Measurements from ENCODE around the gene RAC3.

RAC3 gene

DNA sequence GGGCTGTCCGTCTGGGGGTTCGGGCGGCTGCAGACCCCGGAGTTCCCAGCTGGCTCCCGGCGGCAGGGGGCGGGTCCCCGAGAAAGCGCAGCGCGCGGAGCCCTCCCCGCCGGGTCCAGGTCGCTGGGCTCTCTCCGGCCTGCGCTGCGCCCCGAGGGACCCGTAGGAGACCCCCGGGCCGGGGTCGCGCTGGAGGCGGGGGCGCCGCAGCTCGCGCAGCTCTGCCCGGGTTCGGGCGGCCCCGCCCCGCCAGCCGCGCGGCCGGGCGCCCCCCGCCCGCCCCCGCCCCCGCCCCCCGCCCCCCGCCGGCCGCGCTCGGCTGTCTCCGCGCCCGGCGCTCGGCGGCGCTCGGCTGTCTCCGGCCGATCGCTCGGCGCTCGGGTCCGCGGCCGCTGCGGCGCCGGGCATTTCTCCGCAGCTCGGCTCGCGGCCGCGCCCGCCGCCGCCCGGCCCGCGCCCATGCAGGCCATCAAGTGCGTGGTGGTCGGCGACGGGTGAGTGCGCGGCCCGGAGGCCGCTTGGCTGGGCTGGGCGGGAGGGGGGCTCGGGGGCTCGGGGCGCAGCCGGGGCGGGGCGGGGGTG lies at the start of gene RAC3:
Gene RAC3 (plus strand): TSS at position 376 of the 582 bp plus-strand sequence. CDS start 84 bp downstream, at position 460.
- peak within 1 kb of the TSS; percentile 50 for H3K4me3 ChIP-seq (ENCODE audit: low read length)
- DNase-seq (ENCODE audit: low read depth) = no peak
- TF ChIP-seq, protein P1, sequence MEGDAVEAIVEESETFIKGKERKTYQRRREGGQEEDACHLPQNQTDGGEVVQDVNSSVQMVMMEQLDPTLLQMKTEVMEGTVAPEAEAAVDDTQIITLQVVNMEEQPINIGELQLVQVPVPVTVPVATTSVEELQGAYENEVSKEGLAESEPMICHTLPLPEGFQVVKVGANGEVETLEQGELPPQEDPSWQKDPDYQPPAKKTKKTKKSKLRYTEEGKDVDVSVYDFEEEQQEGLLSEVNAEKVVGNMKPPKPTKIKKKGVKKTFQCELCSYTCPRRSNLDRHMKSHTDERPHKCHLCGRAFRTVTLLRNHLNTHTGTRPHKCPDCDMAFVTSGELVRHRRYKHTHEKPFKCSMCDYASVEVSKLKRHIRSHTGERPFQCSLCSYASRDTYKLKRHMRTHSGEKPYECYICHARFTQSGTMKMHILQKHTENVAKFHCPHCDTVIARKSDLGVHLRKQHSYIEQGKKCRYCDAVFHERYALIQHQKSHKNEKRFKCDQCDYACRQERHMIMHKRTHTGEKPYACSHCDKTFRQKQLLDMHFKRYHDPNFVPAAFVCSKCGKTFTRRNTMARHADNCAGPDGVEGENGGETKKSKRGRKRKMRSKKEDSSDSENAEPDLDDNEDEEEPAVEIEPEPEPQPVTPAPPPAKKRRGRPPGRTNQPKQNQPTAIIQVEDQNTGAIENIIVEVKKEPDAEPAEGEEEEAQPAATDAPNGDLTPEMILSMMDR (conservative IDR thresholded peaks at IDR 0.05; ENCODE audit: low read depth, low read length) = no peak

DNA sequence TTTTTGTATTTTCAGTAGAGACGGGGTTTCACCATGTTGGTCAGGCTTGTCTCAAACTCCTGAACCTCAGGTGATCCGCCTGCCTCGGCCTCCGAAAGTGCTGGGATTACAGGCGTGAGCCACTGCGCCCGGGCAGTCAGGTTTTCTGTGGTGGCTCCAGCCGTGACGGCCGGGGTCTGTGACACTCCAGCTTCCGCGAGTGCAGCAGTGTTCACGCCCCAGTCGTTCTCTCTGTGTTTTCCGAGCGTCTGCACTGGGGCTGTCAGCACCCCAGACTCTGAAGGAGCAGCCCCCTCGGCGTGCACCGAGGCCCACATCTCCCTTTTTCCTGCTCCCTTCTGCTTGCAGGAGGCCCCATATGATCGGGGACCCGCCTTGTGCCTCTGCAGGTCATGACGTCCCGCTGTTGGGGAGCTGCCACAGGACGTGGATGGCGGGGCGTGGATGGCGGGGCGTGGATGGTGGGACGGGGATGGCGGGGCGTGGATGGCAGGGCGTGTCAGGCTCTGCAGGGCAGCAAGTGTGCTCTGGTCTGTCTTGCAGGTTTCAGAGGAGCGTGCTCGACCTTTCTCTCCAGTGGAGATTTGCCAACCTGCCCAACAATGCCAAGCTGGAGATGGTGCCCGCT lies 48.4 kb upstream of the RAC3 start:
- no peak overlapping the region for H3K4me3 ChIP-seq (ENCODE audit: low read length)
- no peak for DNase-seq (ENCODE audit: low read depth)
- TF ChIP-seq, protein P1 (conservative IDR thresholded peaks at IDR 0.05; ENCODE audit: low read depth, low read length) = no peak

DNA sequence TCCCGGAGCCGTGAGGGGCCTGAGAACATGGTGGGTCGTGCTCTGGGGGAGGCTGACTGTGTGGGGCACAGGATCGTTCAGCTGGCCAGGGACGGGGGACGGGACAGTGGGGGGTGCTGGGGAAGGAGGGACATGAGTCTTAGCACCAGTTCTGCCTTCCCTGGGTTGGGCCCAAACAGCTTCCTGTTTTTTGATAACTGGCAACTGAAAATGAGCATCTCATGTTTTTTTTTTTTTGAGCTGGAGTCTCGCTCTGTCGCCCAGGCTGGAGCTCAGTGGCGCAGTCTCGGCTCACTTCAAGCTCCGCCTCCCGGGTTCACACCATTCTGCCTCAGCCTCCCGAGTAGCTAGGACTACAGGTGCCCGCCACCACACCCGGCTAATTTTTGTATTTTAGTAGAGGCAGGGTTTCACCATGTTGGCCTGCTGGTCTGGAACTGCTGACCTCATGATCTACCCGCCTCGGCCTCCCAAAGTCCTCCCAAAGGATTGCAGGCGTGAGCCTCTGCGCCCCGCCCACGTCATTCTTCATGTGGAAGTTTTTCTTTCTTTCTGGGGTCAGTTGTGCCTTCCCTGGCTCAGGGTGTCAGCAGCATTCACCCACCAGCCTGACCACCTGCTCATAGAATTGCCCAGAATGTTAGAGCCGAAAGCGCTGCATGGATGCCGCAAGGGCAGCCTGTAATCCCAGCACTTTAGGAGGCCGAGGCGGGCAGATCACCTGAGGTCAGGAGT lies 47.7 kb upstream of the RAC3 start:
- no peak overlapping the region for H3K4me3 ChIP-seq (ENCODE audit: low read length)
- TF ChIP-seq, protein P1 (conservative IDR thresholded peaks at IDR 0.05; ENCODE audit: low read depth, low read length) = no peak
- DNase-seq (ENCODE audit: low read depth) = no peak

DNA sequence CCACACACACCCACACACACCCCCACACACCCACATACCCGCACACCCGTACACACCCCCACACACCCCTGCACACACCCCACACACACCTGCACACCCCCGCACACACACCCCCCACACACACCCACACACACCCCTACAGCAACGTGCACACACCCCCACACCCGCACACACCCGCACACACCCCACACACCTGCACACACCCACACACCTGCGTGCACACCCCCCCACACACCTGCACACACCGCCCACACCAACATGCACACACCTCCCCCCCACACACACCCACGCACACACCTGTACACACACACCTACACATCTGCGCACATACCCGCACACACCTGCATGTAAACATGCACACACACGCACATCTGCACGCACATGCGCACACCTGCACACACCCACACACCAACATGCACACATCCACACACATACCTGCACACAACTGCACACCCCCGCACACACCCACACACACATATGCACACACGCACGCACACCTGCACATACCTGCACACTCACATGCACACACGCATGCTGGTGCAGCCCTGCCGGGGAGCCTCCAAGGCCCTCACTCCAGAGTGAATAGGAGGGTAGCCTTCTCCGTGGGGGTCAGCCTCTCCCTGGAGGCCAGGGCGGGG lies 46.6 kb upstream of the RAC3 start:
- DNase-seq (ENCODE audit: low read depth) = no peak
- TF ChIP-seq, protein P1 (conservative IDR thresholded peaks at IDR 0.05; ENCODE audit: low read depth, low read length) = no peak

DNA sequence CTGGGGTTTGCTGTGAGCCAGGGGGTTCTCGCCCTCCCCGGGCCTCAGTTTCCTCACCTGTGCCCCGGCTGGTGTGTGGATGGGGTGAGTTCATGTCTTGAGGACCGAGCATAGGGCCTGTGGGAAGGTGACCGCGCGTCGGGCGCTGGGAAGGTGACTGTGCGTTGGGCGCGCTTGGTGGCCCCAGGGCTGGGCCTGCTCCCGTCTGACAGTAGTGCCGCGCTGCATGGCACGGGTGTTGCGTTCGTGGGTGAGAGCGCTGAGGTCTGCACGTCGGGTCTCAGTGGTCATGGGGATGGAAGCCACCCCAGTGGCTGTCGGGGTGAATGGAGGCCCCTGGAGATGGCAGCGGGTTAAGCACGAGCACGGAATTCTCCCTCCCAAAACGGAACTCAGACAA lies 44.9 kb upstream of the RAC3 start:
- TF ChIP-seq, protein P1 (conservative IDR thresholded peaks at IDR 0.05; ENCODE audit: low read depth, low read length) = no peak
- no peak for DNase-seq (ENCODE audit: low read depth)
- no peak overlapping the region for H3K4me3 ChIP-seq (ENCODE audit: low read length)

More for the DNA sequence above, 46.6 kb upstream of the RAC3 start:
- H3K4me3 ChIP-seq (ENCODE audit: low read length) = no peak overlapping the region

DNA sequence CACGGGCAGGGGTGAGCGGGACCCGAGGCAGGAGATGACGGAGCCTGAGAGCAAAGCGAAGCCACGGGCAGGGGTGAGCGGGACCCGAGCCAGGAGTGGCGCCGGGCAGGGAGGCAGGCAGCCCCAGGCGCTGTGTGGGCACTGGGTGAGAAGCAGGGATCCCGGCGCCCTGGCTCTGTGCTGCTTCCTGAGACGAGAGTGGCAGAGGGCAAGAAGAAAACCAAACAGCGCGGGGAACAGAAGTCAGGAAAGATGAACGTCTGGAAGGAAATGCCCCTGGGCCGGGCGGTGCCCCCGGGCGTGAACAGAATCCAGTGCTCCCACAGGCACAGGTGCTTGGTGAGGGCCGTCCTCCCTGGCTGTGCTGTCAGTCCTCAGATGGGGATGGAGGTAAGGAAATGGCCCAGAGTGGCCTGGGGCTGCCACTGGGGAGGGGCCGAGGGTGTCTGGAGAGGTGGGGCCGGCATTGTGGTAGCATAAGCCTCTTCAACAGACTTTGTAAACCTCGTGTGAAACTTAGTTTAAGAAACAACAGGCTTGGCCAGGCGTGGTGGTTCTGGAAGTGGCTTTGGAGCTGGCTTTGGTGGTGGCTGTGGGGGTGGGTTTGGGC lies 44.2 kb upstream of the RAC3 start:
- no peak for DNase-seq (ENCODE audit: low read depth)
- H3K4me3 ChIP-seq (ENCODE audit: low read length) = no peak overlapping the region
- TF ChIP-seq, protein P1 (conservative IDR thresholded peaks at IDR 0.05; ENCODE audit: low read depth, low read length) = no peak

All from retinal pigment epithelial cell (primary cell).